ENCODE measurements around the gene B4GALNT1. TPM values are rescaled to one million over a fixed set of nuclear protein-coding genes. Genes with fewer than 3 reads are reported as not detected.
"Not testable (repeated sequence)": the region's sequence is repeated elsewhere in the genome, so short reads cannot be mapped to it uniquely, and the experiment has no call there.

B4GALNT1 gene
- polyA plus RNA-seq, 6 donors from 2014 or later, result not detected

DNA sequence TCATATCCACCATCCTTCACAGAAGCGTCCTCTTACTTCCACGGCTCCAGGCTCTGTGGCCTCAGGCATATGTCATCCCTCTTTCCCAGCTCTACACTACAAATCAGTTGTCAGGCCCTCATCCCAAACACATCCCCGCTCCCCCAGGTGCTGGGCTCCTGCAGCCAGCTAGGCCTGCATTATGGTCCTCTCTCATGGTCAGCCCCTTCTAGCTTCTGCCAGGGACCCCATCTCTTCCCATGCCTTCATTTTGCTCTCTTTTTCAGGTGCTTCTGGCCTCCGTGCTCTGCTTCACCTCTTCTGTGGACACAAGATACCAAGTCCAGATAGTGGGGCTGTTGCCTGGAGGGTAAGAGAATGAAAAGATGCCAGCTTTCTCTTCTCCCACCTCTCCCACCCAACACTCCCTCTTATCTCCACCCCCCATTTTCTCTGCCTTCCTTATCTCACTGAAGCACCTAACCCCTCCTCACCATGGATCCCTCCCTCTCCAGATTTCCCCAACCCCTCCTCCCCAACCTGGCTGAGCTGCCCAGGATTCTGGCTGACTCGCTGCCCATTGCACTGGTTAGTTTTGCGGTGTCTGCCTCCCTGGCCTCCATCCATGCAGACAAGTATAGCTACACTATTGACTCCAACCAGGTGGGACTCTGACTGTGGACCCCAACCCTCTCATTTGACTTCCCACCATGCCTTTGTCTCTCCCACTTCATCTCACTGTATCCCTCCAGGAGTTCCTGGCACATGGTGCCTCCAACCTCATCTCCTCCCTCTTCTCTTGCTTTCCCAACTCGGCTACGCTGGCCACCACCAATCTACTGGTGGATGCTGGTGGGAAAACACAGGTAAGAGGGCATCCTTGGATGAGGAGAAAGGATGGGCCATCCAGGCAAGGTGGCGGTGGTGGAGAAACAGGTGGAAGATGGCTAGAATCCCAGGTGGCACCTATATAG lies 10.4 kb downstream of the B4GALNT1 start:
- H3K4me1 Mint-ChIP-seq, result peaks cover 33 to 59% (median 38%) of the 10 kb centered on the region in 3 donors
- peak overlapping the region in 1 of 6 donors; percentile 67 for H3K27ac Mint-ChIP-seq
- H3K36me3 Mint-ChIP-seq, result no peaks in the 10 kb centered on the region
- H3K4me3 Mint-ChIP-seq, result peak overlapping the region; percentile 56 to 92 (median 84)
- H3K27me3 Mint-ChIP-seq, result peaks cover 77 to 98% (median 97%) of the 10 kb centered on the region in 3 donors
- no peak for ATAC-seq (ENCODE audit: low read depth in 2 of 2)
- no peak for DNase-seq
- H3K9me3 Mint-ChIP-seq, result no peaks in the 10 kb centered on the region

DNA sequence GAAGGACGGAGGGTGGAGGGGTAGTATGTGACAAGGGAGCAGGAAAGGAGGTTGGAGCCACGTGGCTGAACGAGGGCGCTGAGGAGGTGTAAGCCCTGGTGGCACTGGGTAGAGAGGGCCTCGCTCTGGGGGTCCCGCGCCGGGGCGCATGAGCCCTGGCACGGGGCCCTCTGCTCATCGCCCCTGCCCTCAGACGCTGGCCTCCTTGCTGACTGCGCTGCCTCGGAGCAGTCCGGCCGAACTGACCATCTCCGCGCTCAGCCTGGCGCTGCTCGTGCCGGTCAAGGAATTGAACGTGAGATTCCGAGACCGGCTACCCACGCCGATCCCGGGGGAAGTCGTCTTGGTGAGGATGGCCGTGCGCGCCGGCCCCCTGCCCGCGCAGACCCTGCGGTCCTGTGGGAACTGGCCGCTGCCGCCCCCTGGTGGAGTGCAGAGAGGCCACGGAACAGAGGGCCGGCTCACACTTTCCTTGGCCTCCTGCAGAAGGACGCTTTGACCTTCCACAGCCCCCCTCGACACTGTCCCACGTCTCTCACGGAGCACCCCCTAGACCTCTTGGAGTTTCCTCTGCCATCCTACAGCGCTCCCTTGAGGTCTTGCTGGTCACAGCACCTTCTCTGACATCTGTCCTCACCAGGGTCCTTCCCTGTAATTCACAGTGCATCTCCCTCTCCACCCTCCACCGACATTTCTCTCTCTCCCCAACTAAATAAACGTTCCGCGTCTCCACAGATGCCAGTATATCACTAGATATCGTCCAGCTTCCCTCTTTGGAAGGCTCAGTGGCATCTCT lies 11.3 kb downstream of the B4GALNT1 start:
- Mint-ChIP-seq H3K27ac (peak overlapping the region in 3 of 6 donors; percentile 57 to 84 (median 59)), H3K27me3 (peaks cover 75 to 98% (median 98%) of the 10 kb centered on the region in 3 donors), H3K9me3 (no peaks in the 10 kb centered on the region), H3K36me3 (no peaks in the 10 kb centered on the region), H3K4me3 (peak overlapping the region; percentile 56 to 92 (median 87)), H3K4me1 (peaks cover 28 to 51% (median 34%) of the 10 kb centered on the region in 3 donors)
- ATAC-seq (ENCODE audit: low read depth in 2 of 2) (peak; percentile 69 to 75), DNase-seq (peak; percentile 50)

DNA sequence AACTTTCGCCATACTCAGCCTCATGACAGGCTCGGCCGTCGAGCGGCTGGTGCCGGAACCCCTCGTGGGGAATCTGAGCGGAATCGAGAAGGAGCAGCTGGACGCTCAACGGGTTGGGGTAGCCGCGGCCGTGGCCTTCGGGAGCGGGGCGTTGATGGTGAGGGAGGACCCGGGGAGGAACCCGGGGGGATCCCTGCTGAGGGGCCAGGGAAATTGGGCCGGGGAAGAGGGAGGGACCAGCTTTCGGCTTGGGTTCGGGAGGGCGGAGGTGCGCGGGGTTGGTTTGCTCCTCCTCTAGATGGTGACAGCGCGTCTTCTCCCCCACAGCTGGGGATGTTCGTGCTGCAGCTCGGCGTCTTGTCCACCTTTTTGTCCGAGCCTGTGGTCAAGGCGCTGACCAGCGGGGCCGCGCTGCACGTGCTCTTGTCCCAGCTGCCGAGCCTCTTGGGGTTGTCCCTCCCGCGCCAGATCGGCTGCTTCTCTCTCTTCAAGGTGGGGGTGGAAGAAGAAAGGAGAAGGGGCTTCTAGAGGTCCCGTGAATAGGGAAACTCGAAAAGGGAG lies 12.0 kb downstream of the B4GALNT1 start:
- H3K27me3 Mint-ChIP-seq, result peaks cover 76 to 98% (median 98%) of the 10 kb centered on the region in 3 donors
- H3K36me3 Mint-ChIP-seq, result no peaks in the 10 kb centered on the region
- peak; percentile 24 for DNase-seq
- no peaks in the 10 kb centered on the region for H3K9me3 Mint-ChIP-seq
- H3K27ac Mint-ChIP-seq, result peak overlapping the region in 5 of 6 donors; percentile 13 to 84 (median 56)
- H3K4me3 Mint-ChIP-seq, result peak overlapping the region; percentile 56 to 92 (median 87)
- H3K4me1 Mint-ChIP-seq, result peaks cover 28 to 51% (median 38%) of the 10 kb centered on the region in 3 donors
- peak in 1 of 2 donors; percentile 17 for ATAC-seq (ENCODE audit: low read depth in 2 of 2)

DNA sequence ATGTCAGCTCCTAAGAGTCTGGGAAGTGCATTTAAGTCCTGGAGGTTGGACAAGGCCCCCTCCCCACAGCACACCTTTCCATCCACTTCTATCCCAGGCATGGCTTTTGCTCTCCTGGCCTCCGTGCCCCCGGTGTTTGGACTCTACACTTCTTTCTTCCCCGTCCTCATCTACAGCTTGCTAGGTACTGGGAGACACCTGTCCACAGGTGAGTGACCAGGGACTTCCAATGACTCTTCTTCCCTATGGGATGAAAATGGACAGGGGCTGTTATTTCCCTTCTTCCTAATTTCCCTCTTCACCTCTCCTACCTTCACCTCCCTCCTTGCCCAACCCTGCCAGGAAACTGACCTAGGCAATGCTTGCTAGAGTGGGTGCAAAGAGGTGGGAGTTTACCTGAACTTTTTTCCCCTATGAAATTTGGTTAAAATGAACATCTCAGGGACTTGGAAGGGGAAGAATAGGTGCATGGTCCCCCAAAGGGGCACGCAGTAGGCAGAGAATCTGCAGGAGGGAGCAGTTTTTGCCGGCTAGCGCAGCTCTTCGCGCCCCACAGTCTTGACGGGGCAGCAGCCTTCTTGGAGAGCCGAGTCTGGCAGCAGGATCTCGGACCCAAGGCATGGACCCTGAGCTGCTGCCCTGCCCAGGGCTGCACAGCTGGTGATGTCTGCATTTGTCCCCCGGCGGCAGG lies 12.6 kb downstream of the B4GALNT1 start:
- peak in 1 of 2 donors; percentile 2 for ATAC-seq (ENCODE audit: low read depth in 2 of 2)
- peak overlapping the region; percentile 56 to 92 (median 87) for H3K4me3 Mint-ChIP-seq
- H3K36me3 Mint-ChIP-seq, result no peaks in the 10 kb centered on the region
- peaks cover 31 to 57% (median 44%) of the 10 kb centered on the region in 3 donors for H3K4me1 Mint-ChIP-seq
- peaks cover 69 to 98% (median 98%) of the 10 kb centered on the region in 3 donors for H3K27me3 Mint-ChIP-seq
- DNase-seq, result no peak
- H3K9me3 Mint-ChIP-seq, result no peaks in the 10 kb centered on the region
- peak overlapping the region in 2 of 6 donors; percentile 26 to 57 for H3K27ac Mint-ChIP-seq

DNA sequence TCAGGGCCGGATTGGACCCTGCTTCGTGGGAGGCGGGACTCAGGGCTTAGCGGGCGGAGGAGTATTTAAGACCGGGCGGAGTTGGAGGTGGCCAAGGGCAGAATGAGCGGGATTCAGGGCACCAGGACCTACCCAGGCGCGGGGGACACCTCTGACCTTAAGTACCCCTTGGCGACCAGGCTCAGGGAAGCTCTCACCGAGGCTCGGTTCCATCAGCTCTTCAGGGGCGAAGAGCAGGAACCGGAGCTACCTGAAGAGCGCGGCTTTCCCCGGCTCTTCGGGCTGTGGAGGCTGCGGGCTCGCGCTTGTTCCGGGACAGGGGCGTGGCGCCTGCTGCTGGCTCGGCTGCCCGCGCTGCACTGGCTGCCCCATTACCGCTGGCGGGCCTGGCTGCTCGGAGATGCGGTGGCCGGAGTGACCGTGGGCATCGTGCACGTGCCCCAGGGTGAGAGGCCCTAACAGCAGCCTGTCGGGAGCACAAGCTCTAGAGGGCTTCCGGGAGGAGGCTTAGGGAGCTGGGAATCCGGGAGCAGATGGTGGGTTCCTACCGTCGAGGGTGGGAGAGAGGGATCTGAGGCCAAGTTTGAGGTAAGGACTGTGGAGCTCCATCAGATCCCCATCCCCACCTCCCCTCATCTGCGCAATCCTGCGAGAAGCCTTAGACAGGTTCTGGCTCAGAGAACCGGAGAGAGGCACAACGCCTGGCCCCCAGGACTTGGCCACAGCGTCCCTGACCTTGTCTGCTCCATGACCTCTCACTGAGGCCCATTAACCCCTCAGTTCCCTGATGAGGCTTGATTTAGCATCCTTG lies 13.4 kb downstream of the B4GALNT1 start:
- peak; percentile 27 to 29 for ATAC-seq (ENCODE audit: low read depth in 2 of 2)
- peak; percentile 25 for DNase-seq
- Mint-ChIP-seq H3K9me3 (no peaks in the 10 kb centered on the region), H3K27me3 (peaks cover 64 to 98% (median 94%) of the 10 kb centered on the region in 3 donors), H3K4me3 (peak overlapping the region in 7 of 8 donors; percentile 38 to 91 (median 71)), H3K4me1 (peaks cover 39 to 64% (median 51%) of the 10 kb centered on the region in 3 donors), H3K27ac (no peak overlapping the region), H3K36me3 (no peaks in the 10 kb centered on the region)

DNA sequence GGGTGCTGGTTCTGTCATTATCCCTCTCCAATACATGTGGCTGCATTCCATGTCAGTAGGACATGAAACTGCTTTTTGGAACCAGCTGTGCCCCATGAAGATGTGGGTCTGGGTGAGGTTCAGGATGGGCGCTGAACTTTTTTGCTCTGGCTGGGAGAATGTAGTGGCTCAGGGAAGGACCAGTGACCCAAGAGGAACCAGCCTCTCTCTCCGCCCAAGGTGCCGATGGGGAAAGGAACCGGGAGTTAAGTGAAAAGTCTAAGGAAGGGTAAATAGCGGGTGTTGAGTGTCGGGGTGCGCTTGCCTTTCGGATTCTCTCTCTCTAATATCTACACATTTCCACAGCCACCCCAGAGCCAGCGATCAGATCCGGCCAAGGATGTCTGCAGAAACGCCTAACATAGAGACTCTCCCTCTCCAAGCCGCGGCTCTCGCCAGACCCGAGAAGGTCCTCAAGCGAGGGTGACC lies 14.0 kb downstream of the B4GALNT1 start:
- no peaks in the 10 kb centered on the region for H3K36me3 Mint-ChIP-seq
- peak overlapping the region; percentile 38 to 91 (median 58) for H3K4me3 Mint-ChIP-seq
- peaks cover 66 to 91% (median 87%) of the 10 kb centered on the region in 3 donors for H3K27me3 Mint-ChIP-seq
- H3K4me1 Mint-ChIP-seq, result peaks cover 45 to 71% (median 57%) of the 10 kb centered on the region in 3 donors
- H3K27ac Mint-ChIP-seq, result peak overlapping the region in 4 of 6 donors; percentile 15 to 86 (median 72)
- ATAC-seq (ENCODE audit: low read depth in 2 of 2) (no peak), DNase-seq (no peak)
- H3K9me3 Mint-ChIP-seq, result no peaks in the 10 kb centered on the region

DNA sequence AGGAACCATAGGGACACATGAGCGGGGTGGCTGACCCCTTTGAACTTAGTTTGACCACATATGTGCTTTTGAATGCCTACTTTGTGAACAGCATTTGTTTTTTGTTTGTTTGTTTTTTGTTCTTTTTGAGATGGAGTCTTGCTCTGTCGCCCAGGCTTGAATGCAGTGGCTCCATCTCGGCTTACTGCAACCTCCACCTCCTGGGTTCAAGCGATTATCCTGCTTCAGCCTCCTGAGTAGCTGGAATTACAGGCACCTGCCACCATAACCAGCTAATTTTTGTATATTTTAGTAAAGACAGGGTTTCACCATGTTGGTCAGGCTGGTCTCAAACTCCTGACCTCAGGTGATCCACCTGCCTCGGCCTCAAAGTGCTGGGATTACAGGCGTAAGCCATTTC lies 14.6 kb downstream of the B4GALNT1 start:
- H3K27me3 Mint-ChIP-seq, result peaks cover 63 to 87% (median 82%) of the 10 kb centered on the region in 3 donors
- H3K27ac Mint-ChIP-seq; DNase-seq; H3K9me3 Mint-ChIP-seq; H3K36me3 Mint-ChIP-seq; H3K4me3 Mint-ChIP-seq; ATAC-seq (ENCODE audit: low read depth in 2 of 2): not testable (repeated sequence)
- H3K4me1 Mint-ChIP-seq, result peaks cover 51 to 76% (median 63%) of the 10 kb centered on the region in 3 donors

DNA sequence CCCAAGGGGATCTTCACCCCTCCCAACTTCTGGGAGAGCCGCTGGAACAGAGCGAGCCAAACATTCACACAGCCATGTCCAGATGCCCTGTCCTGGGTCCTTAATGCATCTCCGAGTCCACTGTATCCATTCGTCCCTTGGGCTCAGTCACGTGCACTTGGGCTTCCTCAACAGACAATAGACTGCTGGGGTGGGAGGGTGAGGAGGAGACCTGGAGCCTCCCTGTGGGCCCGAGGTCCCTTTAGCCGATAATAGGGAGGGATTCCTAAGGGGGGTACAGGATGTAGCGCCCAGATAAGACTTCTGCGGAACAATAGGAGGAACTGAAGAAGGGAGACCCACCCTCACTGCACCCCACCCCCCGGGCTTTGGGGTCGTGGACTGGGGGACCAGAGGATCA lies 15.1 kb downstream of the B4GALNT1 start:
- Mint-ChIP-seq H3K9me3 (no peaks in the 10 kb centered on the region), H3K27ac (no peak overlapping the region), H3K36me3 (no peaks in the 10 kb centered on the region), H3K4me3 (peak overlapping the region in 1 of 8 donors; percentile 8), H3K27me3 (peaks cover 58 to 87% (median 77%) of the 10 kb centered on the region in 3 donors), H3K4me1 (peaks cover 53 to 81% (median 68%) of the 10 kb centered on the region in 3 donors)
- ATAC-seq (ENCODE audit: low read depth in 2 of 2) (no peak), DNase-seq (no peak)

DNA sequence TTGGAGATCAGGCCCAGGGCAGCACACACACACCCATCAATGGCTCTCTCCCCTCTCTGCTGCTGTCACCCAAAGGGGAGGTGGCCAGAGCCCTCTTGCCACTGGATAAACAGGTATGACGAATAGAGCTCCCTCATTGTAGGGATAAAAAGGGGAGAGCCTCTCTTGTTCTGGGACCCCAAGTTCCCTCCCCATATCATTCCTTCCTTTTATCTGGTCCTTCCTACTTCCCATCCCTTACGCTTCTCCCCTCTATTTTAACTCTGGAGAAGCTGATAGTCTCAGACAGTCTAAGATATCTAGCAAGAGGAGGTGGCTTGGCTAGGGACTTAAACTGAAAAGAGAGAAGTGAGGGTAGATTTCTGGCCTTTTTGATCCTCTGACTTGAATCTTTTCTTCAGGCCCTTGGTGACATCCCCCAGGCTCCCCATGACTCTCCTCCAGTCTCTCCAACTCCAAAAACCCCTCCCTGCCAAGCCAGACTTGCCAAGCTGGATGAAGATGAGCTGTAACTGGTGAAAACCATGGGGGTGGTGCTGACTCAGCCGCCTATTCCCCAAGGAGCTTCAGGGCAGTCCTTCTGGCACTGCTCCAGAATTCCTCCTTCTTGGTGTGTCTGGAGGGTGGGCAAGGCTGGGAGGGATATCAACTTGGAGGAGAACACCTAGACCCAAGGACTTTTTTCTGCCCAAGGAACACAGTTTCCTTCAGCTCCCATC lies 16.5 kb downstream of the B4GALNT1 start:
- Mint-ChIP-seq H3K9me3 (no peaks in the 10 kb centered on the region), H3K27me3 (peaks cover 54 to 85% (median 68%) of the 10 kb centered on the region in 3 donors), H3K36me3 (no peaks in the 10 kb centered on the region), H3K4me1 (peaks cover 46 to 68% (median 65%) of the 10 kb centered on the region in 3 donors), H3K27ac (peak overlapping the region in 3 of 6 donors; percentile 27 to 39 (median 37)), H3K4me3 (peak overlapping the region in 1 of 8 donors; percentile 11)
- DNase-seq (no peak), ATAC-seq (ENCODE audit: low read depth in 2 of 2) (no peak)

DNA sequence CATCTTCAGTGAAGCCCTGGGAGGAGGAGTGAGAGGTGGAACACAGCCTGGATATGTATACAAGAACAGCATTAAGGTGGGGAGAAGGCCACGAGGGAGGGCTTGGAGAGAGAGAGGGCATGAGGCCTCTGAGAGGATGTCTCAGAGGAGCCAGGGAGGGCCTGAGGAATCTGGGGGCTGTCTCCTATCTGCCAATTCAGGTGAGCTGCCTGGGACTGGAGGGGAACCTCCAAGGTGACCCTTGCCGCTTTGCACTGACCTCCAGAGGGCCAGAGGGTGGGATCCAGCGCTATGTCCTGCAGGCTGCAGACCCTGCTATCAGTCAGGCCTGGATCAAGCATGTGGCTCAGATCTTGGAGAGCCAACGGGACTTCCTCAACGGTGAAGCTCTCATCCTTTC lies 17.4 kb downstream of the B4GALNT1 start:
- peak overlapping the region in 4 of 6 donors; percentile 37 to 87 (median 50) for H3K27ac Mint-ChIP-seq
- H3K36me3 Mint-ChIP-seq, result no peaks in the 10 kb centered on the region
- DNase-seq (no peak), ATAC-seq (ENCODE audit: low read depth in 2 of 2) (no peak)
- peaks cover 37 to 64% (median 61%) of the 10 kb centered on the region in 3 donors for H3K4me1 Mint-ChIP-seq
- peak overlapping the region in 1 of 8 donors; percentile 58 for H3K4me3 Mint-ChIP-seq
- no peaks in the 10 kb centered on the region for H3K9me3 Mint-ChIP-seq
- H3K27me3 Mint-ChIP-seq, result peaks cover 50 to 82% (median 62%) of the 10 kb centered on the region in 3 donors

DNA sequence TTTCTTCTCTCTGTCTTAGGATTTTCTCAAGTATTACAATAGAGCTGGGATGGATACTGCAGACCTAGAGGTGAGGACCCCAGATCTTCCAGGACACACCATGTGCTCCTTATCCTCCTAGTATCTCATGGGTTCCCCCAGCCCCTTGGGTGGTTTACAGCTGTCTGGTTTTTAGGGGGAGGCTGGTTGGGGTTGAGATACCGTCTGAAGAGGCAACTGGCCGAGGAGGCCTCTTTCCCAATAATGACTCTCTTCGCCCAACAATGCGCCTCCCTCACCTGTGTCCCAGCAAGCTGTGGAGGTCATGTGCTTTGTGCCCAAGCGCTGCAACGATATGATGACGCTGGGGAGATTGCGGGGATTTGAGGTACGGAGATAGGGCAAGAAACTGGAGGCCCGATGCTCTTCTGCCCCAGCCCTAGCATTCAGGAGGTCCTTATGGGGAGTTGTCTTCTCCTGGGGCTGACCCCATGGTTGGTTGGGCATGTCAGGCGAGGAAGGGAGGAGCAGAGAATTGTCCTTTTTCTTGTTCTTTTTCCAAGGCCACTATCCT lies 18.0 kb downstream of the B4GALNT1 start:
- no peak for ATAC-seq (ENCODE audit: low read depth in 2 of 2)
- H3K36me3 Mint-ChIP-seq, result no peaks in the 10 kb centered on the region
- peaks cover 49 to 82% (median 62%) of the 10 kb centered on the region in 3 donors for H3K27me3 Mint-ChIP-seq
- H3K4me3 Mint-ChIP-seq, result peak overlapping the region; percentile 10 to 81 (median 60)
- no peaks in the 10 kb centered on the region for H3K9me3 Mint-ChIP-seq
- H3K27ac Mint-ChIP-seq, result peak overlapping the region in 5 of 6 donors; percentile 38 to 87 (median 63)
- H3K4me1 Mint-ChIP-seq, result peaks cover 37 to 64% (median 61%) of the 10 kb centered on the region in 3 donors
- no peak for DNase-seq
